ENCODE results near the gene SDF2L1. TPM values are rescaled to one million over a fixed set of nuclear protein-coding genes. Genes with fewer than 3 reads are reported as not detected.

Gene SDF2L1
- total and polyA plus RNA-seq, 2 of the 13 experiments (the other 11 are each of a cell fraction or from before 2014, with no cell fraction given) = 18.0 to 57.4 TPM

DNA sequence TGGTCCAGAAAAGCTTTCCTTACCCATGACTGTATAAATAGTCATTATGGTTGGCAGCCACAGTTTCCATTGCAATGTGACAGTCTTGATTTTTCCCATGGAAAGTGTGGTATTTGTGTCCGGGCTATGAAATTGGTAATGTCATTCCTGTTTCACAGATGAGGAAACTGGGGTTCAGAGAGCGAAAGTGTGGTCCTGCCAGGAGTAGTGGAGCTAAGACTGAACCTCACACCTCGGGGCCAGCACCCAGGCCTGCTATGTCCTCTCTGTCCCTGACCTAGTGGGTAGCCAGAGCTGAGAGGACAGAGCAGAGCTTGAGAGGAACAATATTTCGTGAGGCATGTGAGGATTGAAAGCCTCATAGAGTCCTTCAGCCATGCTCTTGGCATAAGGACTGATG is 11.1 kb upstream of the SDF2L1 start:
- ChIA-PET POLR2A (interaction anchor here (1.0 to 2.1 kb wide), 2 partner anchors 11 to 35 kb away, joined by 4 to 9 read pairs; partner anchors contain the start of gene PPIL2), CTCF (ENCODE audit: low intra/inter-chr PET ratio, low total read pairs) (no interaction called here)
- no peak for FAIRE-seq
- peaks cover 19% of the 10 kb centered on the region for H3K79me2 ChIP-seq (ENCODE audit: insufficient read depth, low read length)
- WGBS (ENCODE audit: low lambda C conversion rate) = 80% methylated on average over 3 of the region's 4 CpGs
- peaks cover 44% of the 10 kb centered on the region for H3K4me1 ChIP-seq (ENCODE audit: insufficient read depth, low read length)
- in situ Hi-C loops (cut with HindIII; ENCODE audit: extremely low pct_ligation_motif_present, low pct_unique_long_range_greater_than_20kb) (no loop called here), intact Hi-C loops (cut with micrococcal nuclease; ENCODE audit: unreplicated experiment) (no loop called here)
- peaks cover 0 to 1% of the 10 kb centered on the region in 2 experiments; a peak in 1 of 5 replicates for H3K27me3 ChIP-seq (ENCODE audit: control insufficient read depth in 1 of 2, insufficient read depth in 2 of 2, low read length in 2 of 2)
- no peak overlapping the region for H3K27ac ChIP-seq (ENCODE audit: extremely low read length, insufficient read depth, low read length)
- H3K4me2 ChIP-seq (ENCODE audit: low read depth, low read length) = no peak overlapping the region
- no peak for ATAC-seq
- H3K9me3 ChIP-seq (ENCODE audit: low read length) = no peaks in the 10 kb centered on the region
- no peak for DNase-seq (ENCODE audit: low spot score)
- TF ChIP-seq HNRNPUL1 (IDR thresholded peaks at IDR 0.05; ENCODE audit: low read depth, low read length) (no peak), ZNF569 (CRISPR knock-in tag; IDR thresholded peaks at IDR 0.05; ENCODE audit: borderline replicate concordance) (no peak), ZNF30 (CRISPR knock-in tag; IDR thresholded peaks at IDR 0.05) (no peak), BRCA1 (CRISPR knock-in tag; IDR thresholded peaks at IDR 0.05) (no peak), RERE (CRISPR knock-in tag; IDR thresholded peaks at IDR 0.05; ENCODE audit: low read depth) (no peak)
- no peak overlapping the region for H3K9ac ChIP-seq (ENCODE audit: insufficient read depth, low read depth, low read length)
- no TSS peak for BruUV-seq (replicated peaks)
- H3K36me3 ChIP-seq (replicated peaks in 1 of 2; ENCODE audit: control insufficient read depth in 1 of 2, insufficient read depth in 2 of 2, low read length in 2 of 2) = peaks cover 2 to 15% of the 10 kb centered on the region in 2 experiments; a peak in 2 of 5 replicates
- no peaks in the 10 kb centered on the region for H4K20me1 ChIP-seq (ENCODE audit: insufficient read depth, low read length)
- H2AFZ ChIP-seq (ENCODE audit: low read length) = no peak overlapping the region
- H3K4me3 ChIP-seq (replicated peaks in 1 of 3; ENCODE audit: insufficient read depth in 1 of 3, low read depth in 2 of 3, low read length in 3 of 3) = no peak overlapping the region
